PC-3 (cell line): ENCODE measurements around the gene NFE2. TPM values are rescaled to one million over a fixed set of nuclear protein-coding genes. Genes with fewer than 3 reads are reported as not detected.
"Not testable (repeated sequence)": the region's sequence is repeated elsewhere in the genome, so short reads cannot be mapped to it uniquely, and the experiment has no call there.

ENCODE experiments used
- ATAC-seq: fragments of 200-7000 bp; cut with Tn5 transposase; 2 replicates; pipeline ENCODE4 v1.9.1; 2020; ENCODE audit warnings: mild to moderate bottlenecking, moderate library complexity
- BruUV-seq: library from RNA; stranded (reverse); fragments of 400-500 nt; replicated peaks from 2 replicates; lab custom pipeline; 2021; lab: Mats Ljungman, UMichigan
- CTCF ChIA-PET: fragments of 300-600 bp; sonication (Branson Sonifier 250); formaldehyde crosslinking; loops from one replicate; lab custom pipeline; 2022; ENCODE audit warnings: antibody characterized with exemption; lab: Charles Lee
- POLR2A ChIA-PET: fragments of 300-600 bp; sonication (Branson Sonifier 250); formaldehyde crosslinking; loops from one replicate; lab custom pipeline; 2022; ENCODE audit warnings: antibody characterized with exemption; ENCODE audit not compliant: unreplicated experiment; lab: Charles Lee
- DNase-seq: peaks from one replicate; pipeline ENCODE4 v3.0.0-alpha.2; 2015
- H2AFZ ChIP-seq: fragments of 300-600 bp; sonication (generic); 2 replicates; pipeline ENCODE4 v1.6.0; 2016; ENCODE audit warnings: antibody characterized with exemption, low read length
- H3F3A ChIP-seq: fragments of 300-600 bp; sonication (generic); one replicate; pipeline ENCODE4 v1.6.0; 2017; ENCODE audit warnings: antibody characterized with exemption, low read length, control low read depth, mild to moderate bottlenecking; ENCODE audit not compliant: unreplicated experiment
- H3K27ac ChIP-seq: fragments of 300-600 bp; sonication (generic); 2 replicates; pipeline ENCODE4 v1.5.1; 2016; ENCODE audit warnings: mild to moderate bottlenecking, low read length
- H3K27me3 ChIP-seq: fragments of 300-600 bp; sonication (generic); 2 replicates; pipeline ENCODE4 v1.6.1; 2016; ENCODE audit warnings: low read length, mixed read lengths
- H3K36me3 ChIP-seq: fragments of 300-600 bp; sonication (generic); 2 replicates; pipeline ENCODE4 v1.6.1; 2016; ENCODE audit warnings: low read depth, mixed run types, low read length, mixed read lengths
- H3K4me1 ChIP-seq: fragments of 300-600 bp; sonication (generic); 2 replicates; pipeline ENCODE4 v1.5.1; 2016; ENCODE audit warnings: low read length; ENCODE audit not compliant: insufficient read depth
- H3K4me2 ChIP-seq: fragments of 300-600 bp; sonication (generic); 2 replicates; pipeline ENCODE4 v1.6.0; 2016; ENCODE audit warnings: low read length
- H3K4me3 ChIP-seq: fragments of 300-600 bp; sonication (generic); 2 replicates; pipeline ENCODE4 v1.5.1; 2016; ENCODE audit warnings: mild to moderate bottlenecking, low read length, mixed read lengths
- H3K79me2 ChIP-seq: fragments of 300-600 bp; sonication (generic); 2 replicates; pipeline ENCODE4 v1.6.1; 2017; ENCODE audit warnings: low read length, mixed read lengths
- H3K9ac ChIP-seq: fragments of 300-600 bp; sonication (generic); 2 replicates; pipeline ENCODE4 v1.6.0; 2016; ENCODE audit warnings: mild to moderate bottlenecking, low read length
- H3K9me2 ChIP-seq: fragments of 300-600 bp; sonication (generic); replicated peaks from 2 replicates; pipeline ENCODE4 v1.6.1; 2016; ENCODE audit warnings: mixed run types, low read length, mixed read lengths
- H3K9me3 ChIP-seq: fragments of 300-600 bp; sonication (generic); 2 replicates; pipeline ENCODE4 v1.6.1; 2016; ENCODE audit warnings: low read length, mixed read lengths
- H4K20me1 ChIP-seq: fragments of 300-600 bp; sonication (generic); 2 replicates; pipeline ENCODE4 v1.6.1; 2016; ENCODE audit warnings: low read length, mixed read lengths
- CTCF ChIP-seq: fragments of 300-600 bp; sonication (generic); conservative IDR thresholded peaks from 2 replicates; pipeline ENCODE4 v1.5.1; 2017; ENCODE audit warnings: antibody characterized with exemption, low read depth, mild to moderate bottlenecking, low read length
- EZH2 ChIP-seq: fragments of 300-600 bp; sonication (generic); IDR thresholded peaks from one replicate; pipeline ENCODE4 v1.6.1; 2017; ENCODE audit warnings: antibody characterized with exemption, mild to moderate bottlenecking, low read length; ENCODE audit not compliant: unreplicated experiment
- EZH2phosphoT487 ChIP-seq: fragments of 300-600 bp; sonication (generic); IDR thresholded peaks from 2 replicates; pipeline ENCODE4 v1.6.1; 2018; ENCODE audit warnings: mild to moderate bottlenecking, antibody characterized with exemption, low read length, borderline replicate concordance
- intact Hi-C: fragments of 100-400 bp; cut with micrococcal nuclease; formaldehyde crosslinking; loops from 2 replicates; pipeline ENCODE4 v1.9.0; 2023
- total RNA-seq: library from RNA; depleted of rRNA; stranded (reverse); fragments of >200 nt; gene quantifications from 2 replicates; pipeline ENCODE4 v1.2.3, GENCODE V29; 2014

The NFE2 gene
- total RNA-seq, 1 experiment from 2014 or later, result 0.26 TPM

GRCh38 chr12:54282949-54283593, 17.7 kb downstream of the NFE2 start:
- POLR2A ChIA-PET, result no interaction called here
- H3K9ac ChIP-seq, result peak overlapping the region; percentile 99
- intact Hi-C loops, result no loop called here
- DNase-seq (no peak), ATAC-seq (no peak)
- no peaks in the 10 kb centered on the region for H3K9me2 ChIP-seq
- CTCF ChIA-PET, result interaction anchor here (0.5 kb wide), 1 partner anchor 31 kb away, joined by 5 read pairs; no protein-coding TSS in a partner anchor
- BruUV-seq, result no TSS peak
- peak overlapping the region; percentile 89 for H3K4me2 ChIP-seq
- no peak overlapping the region for H2AFZ ChIP-seq
- peaks cover 69% of the 10 kb centered on the region for H4K20me1 ChIP-seq
- H3K4me3 ChIP-seq, result peak overlapping the region; percentile 88
- no peak overlapping the region for H3K27ac ChIP-seq
- peaks cover 75% of the 10 kb centered on the region for H3K36me3 ChIP-seq
- no peaks in the 10 kb centered on the region for H3K9me3 ChIP-seq
- peaks cover 20% of the 10 kb centered on the region for H3K4me1 ChIP-seq
- peaks cover 61% of the 10 kb centered on the region for H3K79me2 ChIP-seq
- no peak for TF ChIP-seq CTCF
- TF ChIP-seq EZH2phosphoT487, result no peak
- no peak for TF ChIP-seq EZH2
- no peaks in the 10 kb centered on the region for H3K27me3 ChIP-seq
- H3F3A ChIP-seq, result peaks cover 37% of the 10 kb centered on the region

GRCh38 chr12:54281694-54282093, 19.1 kb downstream of the NFE2 start:
- Histone ChIP-seq H3K27ac (peak overlapping the region; percentile 63; the same call in 1 of the 2 replicates), H3K4me2 (peak overlapping the region; percentile 89), H3K4me1 (peaks cover 29% of the 10 kb centered on the region), H3K4me3 (peak overlapping the region; percentile 88), H3K79me2 (peaks cover 75% of the 10 kb centered on the region), H3K36me3 (peaks cover 69% of the 10 kb centered on the region), H4K20me1 (peaks cover 55% of the 10 kb centered on the region), H3F3A (peaks cover 24% of the 10 kb centered on the region), H3K9ac (peak overlapping the region; percentile 99)
- BruUV-seq, H3K9me2 ChIP-seq, H3K9me3 ChIP-seq, DNase-seq, H2AFZ ChIP-seq, H3K27me3 ChIP-seq, ATAC-seq, intact Hi-C loops, POLR2A ChIA-PET: not testable (repeated sequence)
- CTCF ChIA-PET, result interaction anchor here (0.7 kb wide), 1 partner anchor 13 kb away, joined by 3 read pairs; no protein-coding TSS in a partner anchor

GRCh38 chr12:54281261-54281638, 19.6 kb downstream of the NFE2 start:
- Histone ChIP-seq H3K79me2 (peaks cover 79% of the 10 kb centered on the region), H3K4me2 (peak overlapping the region; percentile 89), H3K36me3 (peaks cover 67% of the 10 kb centered on the region), H3K9ac (peak overlapping the region; percentile 99), H4K20me1 (peaks cover 51% of the 10 kb centered on the region), H3F3A (peaks cover 19% of the 10 kb centered on the region), H3K27ac (peak overlapping the region; percentile 63), H3K4me3 (peak overlapping the region; percentile 88), H3K4me1 (peaks cover 31% of the 10 kb centered on the region)
- ATAC-seq, H2AFZ ChIP-seq, H3K9me3 ChIP-seq, BruUV-seq, DNase-seq, H3K9me2 ChIP-seq, intact Hi-C loops, POLR2A ChIA-PET, H3K27me3 ChIP-seq: not testable (repeated sequence)
- CTCF ChIA-PET, result interaction anchor here (0.7 kb wide), 1 partner anchor 14 kb away, joined by 3 read pairs; no protein-coding TSS in a partner anchor
